CD4-positive, CD25-positive, alpha-beta regulatory T cell (primary cell): Measurements from ENCODE around the gene DCP1B. TPM values are rescaled to one million over a fixed set of nuclear protein-coding genes. Genes with fewer than 3 reads are reported as not detected.

ENCODE experiments used
- ATAC-seq, 2 donors: fragments of 150-1000 bp; cut with Tn5 transposase; one replicate each; pipeline ENCODE4 v1.10.0; 2021; ENCODE audit warnings: low read depth in 2 of 2, moderate number of reproducible peaks in 2 of 2, moderate library complexity in 1 of 2
- DNase-seq, 3 donors: peaks; one replicate each; pipeline versions ENCODE4 v3.0.0 to v3.0.0-alpha.2; 2012 to 2022; ENCODE audit warnings: mixed read lengths in 1 of 3
- H3K27ac ChIP-seq: one replicate; pipeline ENCODE4 v1.7.0; 2013; ENCODE audit warnings: mild to moderate bottlenecking, low read length; ENCODE audit not compliant: insufficient read depth, poor library complexity, severe bottlenecking
- H3K27me3 ChIP-seq: one replicate; pipeline ENCODE4 v1.7.0; 2013; ENCODE audit warnings: low read length; ENCODE audit not compliant: control insufficient read depth, insufficient read depth
- H3K36me3 ChIP-seq: one replicate; pipeline ENCODE4 v1.7.0; 2013; ENCODE audit warnings: mild to moderate bottlenecking, low read length, moderate library complexity; ENCODE audit not compliant: control insufficient read depth, insufficient read depth
- H3K4me1 ChIP-seq: 2 replicates; pipeline ENCODE4 v1.7.0; 2013; ENCODE audit warnings: mild to moderate bottlenecking, low read length; ENCODE audit not compliant: insufficient read depth, control insufficient read depth, poor library complexity, severe bottlenecking
- H3K4me3 ChIP-seq: one replicate; pipeline ENCODE4 v1.7.0; 2013; ENCODE audit warnings: low read depth, mild to moderate bottlenecking, low read length, moderate library complexity
- H3K9me3 ChIP-seq, 2 experiments: 1 replicate in 1 of 2; 2 replicates in 1 of 2; pipeline ENCODE4 v1.7.0; 2013; ENCODE audit warnings: low read length in 2 of 2, mild to moderate bottlenecking in 1 of 2, moderate library complexity in 1 of 2; ENCODE audit not compliant: control insufficient read depth in 2 of 2
- H3K27ac Mint-ChIP-seq, 3 donors: one replicate each; pipeline ENCODE4 v1.8.0; 2020 to 2022; ENCODE audit warnings: mild to moderate bottlenecking in 3 of 3, mixed read lengths in 3 of 3, moderate library complexity in 2 of 3
- H3K27me3 Mint-ChIP-seq: one replicate; pipeline ENCODE4 v1.8.0; 2022; ENCODE audit warnings: mild to moderate bottlenecking, mixed read lengths
- H3K36me3 Mint-ChIP-seq: one replicate; pipeline ENCODE4 v1.8.0; 2020; ENCODE audit warnings: mixed read lengths
- H3K4me1 Mint-ChIP-seq, 4 donors: one replicate each; pipeline ENCODE4 v1.8.0; 2020 to 2022; ENCODE audit warnings: mixed read lengths in 4 of 4, mild to moderate bottlenecking in 1 of 4
- H3K4me3 Mint-ChIP-seq, 4 donors: one replicate each; pipeline ENCODE4 v1.8.0; 2020 to 2022; ENCODE audit warnings: mild to moderate bottlenecking in 4 of 4, mixed read lengths in 4 of 4, moderate library complexity in 3 of 4
- H3K9me3 Mint-ChIP-seq, 7 donors: one replicate each; pipeline ENCODE4 v1.8.0; 2020 to 2022; ENCODE audit warnings: mixed read lengths in 7 of 7, mild to moderate bottlenecking in 3 of 7, moderate library complexity in 2 of 7
- polyA plus RNA-seq, 4 donors: library from polyadenylated mRNA; unstranded; fragments of 300-500 nt; fragmentation: Illumina TruSeq; gene quantifications; one replicate each; pipeline ENCODE4 v1.2.3, GENCODE V29; 2021
- total RNA-seq: library from RNA; stranded (reverse); gene quantifications from one replicate; pipeline ENCODE4 v1.2.3, GENCODE V29; 2022

DCP1B gene
- total and polyA plus RNA-seq, 5 donors from 2014 or later: 23.9 to 56.8 (median 35.6) TPM

DNA sequence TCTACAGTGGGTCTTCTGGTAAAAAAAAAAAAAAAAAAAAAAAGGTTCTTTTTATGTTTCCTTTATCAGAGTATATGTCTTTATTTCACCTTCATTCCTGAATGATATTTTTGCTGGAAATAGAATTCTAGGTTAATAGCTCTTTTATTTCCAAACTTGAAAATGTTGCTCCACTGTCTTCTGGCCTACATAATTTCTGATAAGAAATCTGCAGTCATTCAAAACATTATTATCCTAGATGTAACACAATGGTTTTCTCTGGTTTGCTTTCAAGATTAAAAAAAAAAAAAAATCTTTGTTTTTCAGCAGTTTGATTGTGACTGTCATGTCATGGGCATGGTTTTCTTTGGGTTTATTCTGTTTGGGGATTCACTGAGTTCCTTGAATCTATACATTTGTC is 19.5 kb downstream of the DCP1B start:
- no peak overlapping the region for H3K4me3 ChIP-seq
- Mint-ChIP-seq H3K4me1 (peaks cover 12 to 32% (median 27%) of the 10 kb centered on the region in 4 donors), H3K27ac (peak overlapping the region in 1 of 3 donors; percentile 18), H3K36me3 (peaks cover 57% of the 10 kb centered on the region), H3K4me3 (no peak overlapping the region), H3K27me3 (no peaks in the 10 kb centered on the region), H3K9me3 (peaks cover 0 to 22% (median 4%) of the 10 kb centered on the region in 7 donors)
- no peaks in the 10 kb centered on the region for H3K27me3 ChIP-seq
- no peaks in the 10 kb centered on the region for H3K4me1 ChIP-seq
- ATAC-seq (no peak), DNase-seq (no peak)
- H3K27ac ChIP-seq: no peak overlapping the region
- peaks cover 9 to 20% of the 10 kb centered on the region in 2 experiments for H3K9me3 ChIP-seq
- peaks cover 43% of the 10 kb centered on the region for H3K36me3 ChIP-seq

DNA sequence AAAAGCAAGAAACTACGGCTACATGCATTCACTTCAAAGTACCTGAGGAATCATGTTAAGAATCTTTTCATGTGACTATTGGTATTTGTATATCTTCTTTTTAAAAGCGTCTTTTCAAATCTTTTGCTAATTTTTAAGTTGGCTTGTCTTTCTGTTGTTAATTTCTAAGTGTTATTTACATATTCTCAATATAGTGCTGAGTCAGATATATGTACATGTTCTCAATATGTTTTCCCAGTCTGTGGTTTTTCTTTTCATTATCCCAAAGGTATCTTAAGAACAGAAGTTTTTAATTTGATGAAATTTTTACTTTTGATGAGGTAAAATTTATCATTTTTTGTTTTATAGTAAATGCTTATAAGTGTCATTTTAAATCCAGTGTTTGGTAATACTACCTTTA is 24.0 kb downstream of the DCP1B start:
- Histone ChIP-seq H3K27ac (no peak overlapping the region), H3K36me3 (peaks cover 7% of the 10 kb centered on the region), H3K9me3 (peaks cover 6 to 10% of the 10 kb centered on the region in 2 experiments), H3K4me3 (no peak overlapping the region), H3K4me1 (no peaks in the 10 kb centered on the region), H3K27me3 (no peaks in the 10 kb centered on the region)
- H3K27ac Mint-ChIP-seq: no peak overlapping the region
- H3K27me3 Mint-ChIP-seq: no peaks in the 10 kb centered on the region
- H3K9me3 Mint-ChIP-seq: peaks cover 0 to 14% (median 3%) of the 10 kb centered on the region in 7 donors
- H3K4me3 Mint-ChIP-seq: no peak overlapping the region
- ATAC-seq: no peak
- H3K4me1 Mint-ChIP-seq: peaks cover 20 to 43% (median 39%) of the 10 kb centered on the region in 4 donors
- no peak for DNase-seq
- H3K36me3 Mint-ChIP-seq: peaks cover 32% of the 10 kb centered on the region

DNA sequence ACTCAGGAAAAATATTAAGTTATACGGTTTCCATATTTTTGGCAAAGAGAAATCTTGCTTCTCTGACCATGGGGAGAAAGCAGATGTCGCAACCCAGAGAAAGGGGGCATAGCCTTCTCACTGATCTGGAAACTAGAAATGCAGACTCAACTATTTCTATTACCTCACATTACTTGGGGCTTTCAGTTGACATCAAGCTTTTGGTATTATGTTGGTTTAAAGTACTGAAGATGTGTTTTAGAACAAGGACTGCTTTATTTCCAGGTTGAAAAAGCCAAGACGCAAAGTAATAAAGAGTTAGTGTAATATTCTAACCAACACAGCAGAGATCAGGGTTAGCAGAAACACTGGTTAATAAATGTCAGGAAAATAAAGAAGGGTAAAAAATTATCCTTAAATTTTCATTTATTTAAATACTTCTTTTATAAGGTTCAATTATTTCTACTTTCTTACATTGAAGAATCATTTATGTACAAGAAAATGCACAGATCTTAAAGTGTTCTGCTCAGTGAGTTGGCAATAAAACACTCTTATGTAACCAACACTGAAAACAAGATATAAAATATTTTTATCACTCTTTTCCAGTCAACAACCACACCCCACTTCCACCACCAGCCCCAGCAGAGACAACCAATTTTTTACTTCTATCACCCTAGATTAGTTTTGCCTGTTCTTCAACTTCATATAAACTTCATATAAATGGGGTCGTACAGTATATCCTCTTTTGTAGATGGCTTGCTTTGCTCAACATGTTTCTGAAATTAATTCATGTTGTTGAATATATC is 26.0 kb downstream of the DCP1B start:
- no peaks in the 10 kb centered on the region for H3K9me3 ChIP-seq
- H3K36me3 Mint-ChIP-seq: peaks cover 22% of the 10 kb centered on the region
- peaks cover 2% of the 10 kb centered on the region for H3K36me3 ChIP-seq
- peak overlapping the region in 2 of 3 donors; percentile 14 to 73 for H3K27ac Mint-ChIP-seq
- ATAC-seq (no peak), DNase-seq (no peak)
- peak overlapping the region; percentile 9 for H3K27ac ChIP-seq
- H3K4me1 Mint-ChIP-seq: peaks cover 27 to 36% (median 31%) of the 10 kb centered on the region in 4 donors
- no peaks in the 10 kb centered on the region for H3K4me1 ChIP-seq
- H3K4me3 Mint-ChIP-seq: no peak overlapping the region
- no peaks in the 10 kb centered on the region for H3K27me3 Mint-ChIP-seq
- peaks cover 0 to 2% (median 0%) of the 10 kb centered on the region in 7 donors for H3K9me3 Mint-ChIP-seq
- H3K4me3 ChIP-seq: no peak overlapping the region
- H3K27me3 ChIP-seq: no peaks in the 10 kb centered on the region

DNA sequence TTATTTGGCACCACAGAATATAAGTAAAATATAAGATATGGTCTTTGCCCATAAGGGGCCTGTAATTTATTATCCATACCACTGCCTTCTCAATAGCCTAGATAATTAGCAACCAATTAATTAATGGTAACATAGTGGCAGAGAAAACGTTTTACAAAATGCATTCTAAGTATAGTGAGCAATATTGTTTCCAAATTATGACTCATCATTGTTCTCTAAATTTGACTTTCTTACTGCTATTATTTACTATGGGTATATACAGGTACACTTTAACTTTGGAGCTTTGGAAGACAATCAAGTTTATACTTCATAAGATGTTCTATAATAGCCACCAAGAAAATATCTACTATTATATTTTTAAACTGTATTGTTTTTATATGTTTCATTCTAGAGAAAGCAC is 26.7 kb downstream of the DCP1B start:
- no peak for ATAC-seq
- no peak overlapping the region for H3K27ac Mint-ChIP-seq

DNA sequence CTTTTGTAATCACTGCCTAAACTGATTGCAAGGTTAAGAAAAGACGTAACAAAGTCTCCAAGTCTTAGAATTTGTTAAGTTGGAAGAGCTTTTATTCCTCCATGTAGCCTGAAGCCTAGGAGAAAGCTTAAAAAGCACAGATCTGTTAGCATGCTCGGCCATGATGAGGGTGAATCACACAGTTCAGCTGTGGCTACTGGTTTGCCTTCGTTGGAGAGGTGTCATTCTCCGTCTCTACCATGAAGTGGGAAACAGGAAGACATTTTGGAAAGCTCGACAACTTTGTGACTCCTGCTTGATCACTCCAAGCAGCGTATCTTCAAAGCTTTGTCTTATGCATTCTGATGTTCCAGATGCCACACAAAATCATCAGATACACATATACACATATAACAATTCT is 27.1 kb downstream of the DCP1B start:
- Mint-ChIP-seq H3K4me3 (no peak overlapping the region), H3K9me3 (peaks cover 0 to 2% (median 0%) of the 10 kb centered on the region in 7 donors), H3K36me3 (peaks cover 14% of the 10 kb centered on the region), H3K27me3 (no peaks in the 10 kb centered on the region), H3K4me1 (peaks cover 23 to 29% (median 28%) of the 10 kb centered on the region in 4 donors), H3K27ac (no peak overlapping the region)
- H3K4me3 ChIP-seq: no peak overlapping the region
- no peaks in the 10 kb centered on the region for H3K4me1 ChIP-seq
- no peak for DNase-seq
- no peaks in the 10 kb centered on the region for H3K9me3 ChIP-seq
- no peak for ATAC-seq
- H3K27me3 ChIP-seq: no peaks in the 10 kb centered on the region
- peaks cover 5% of the 10 kb centered on the region for H3K36me3 ChIP-seq
- no peak overlapping the region for H3K27ac ChIP-seq

More for the DNA sequence above, 26.7 kb downstream of the DCP1B start:
- Histone ChIP-seq H3K4me3 (no peak overlapping the region), H3K36me3 (peaks cover 4% of the 10 kb centered on the region), H3K27me3 (no peaks in the 10 kb centered on the region), H3K9me3 (no peaks in the 10 kb centered on the region), H3K27ac (peak overlapping the region; percentile 9), H3K4me1 (no peaks in the 10 kb centered on the region)
- H3K9me3 Mint-ChIP-seq: peaks cover 0 to 2% (median 0%) of the 10 kb centered on the region in 7 donors
- H3K4me3 Mint-ChIP-seq: no peak overlapping the region
- H3K27me3 Mint-ChIP-seq: no peaks in the 10 kb centered on the region
- DNase-seq: no peak
- peaks cover 17% of the 10 kb centered on the region for H3K36me3 Mint-ChIP-seq
- H3K4me1 Mint-ChIP-seq: peaks cover 23 to 30% (median 27%) of the 10 kb centered on the region in 4 donors

DNA sequence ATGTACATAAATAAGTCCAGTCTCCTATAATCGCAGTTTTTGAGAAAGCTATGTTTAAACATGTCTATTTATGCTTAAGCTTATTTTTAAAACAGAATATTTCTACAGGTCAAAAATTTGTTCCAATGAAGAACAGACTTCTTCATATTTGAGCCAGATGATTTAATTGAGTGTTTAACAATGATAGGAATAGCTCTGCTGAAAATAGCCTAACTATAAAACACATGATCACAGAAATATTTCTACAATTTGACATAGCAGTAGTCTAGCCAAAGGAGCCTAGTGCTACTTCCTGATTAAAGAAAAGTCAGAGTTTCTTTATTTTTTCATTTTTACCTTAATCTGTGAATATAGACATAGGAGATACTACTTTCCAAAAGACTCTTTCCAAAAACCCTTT is 29.4 kb downstream of the DCP1B start:
- Histone ChIP-seq H3K27ac (no peak overlapping the region), H3K27me3 (no peaks in the 10 kb centered on the region), H3K9me3 (no peaks in the 10 kb centered on the region), H3K4me3 (no peak overlapping the region), H3K36me3 (peaks cover 4% of the 10 kb centered on the region), H3K4me1 (no peaks in the 10 kb centered on the region)
- ATAC-seq (no peak), DNase-seq (no peak)
- no peak overlapping the region for H3K27ac Mint-ChIP-seq
- no peaks in the 10 kb centered on the region for H3K27me3 Mint-ChIP-seq
- peaks cover 19 to 38% (median 23%) of the 10 kb centered on the region in 4 donors for H3K4me1 Mint-ChIP-seq
- peaks cover 0 to 2% (median 0%) of the 10 kb centered on the region in 7 donors for H3K9me3 Mint-ChIP-seq
- no peak overlapping the region for H3K4me3 Mint-ChIP-seq
- peaks cover 19% of the 10 kb centered on the region for H3K36me3 Mint-ChIP-seq

DNA sequence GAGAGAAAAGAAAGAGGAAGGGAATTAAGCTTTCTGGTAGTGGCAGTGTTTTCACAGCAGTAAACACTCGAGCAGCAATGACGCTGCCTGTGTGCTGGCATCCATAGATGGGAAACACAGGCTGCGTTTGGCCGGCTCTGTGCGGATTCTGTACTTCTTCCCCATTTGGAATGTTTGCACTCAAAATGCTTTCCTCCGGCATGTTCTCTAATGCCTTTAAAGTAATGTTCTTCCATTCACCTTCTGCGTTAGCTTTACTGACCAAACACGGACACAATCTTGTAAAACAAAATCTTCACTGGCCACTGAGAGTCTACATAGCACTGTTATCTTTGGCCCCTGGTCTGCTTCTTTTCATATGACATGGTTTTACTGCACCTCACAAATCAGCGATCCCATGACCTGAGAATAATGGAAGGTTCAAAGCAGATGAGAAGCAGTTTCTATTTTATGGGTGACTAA is 31.4 kb downstream of the DCP1B start:
- no peak overlapping the region for H3K27ac ChIP-seq
- Mint-ChIP-seq H3K27me3 (no peaks in the 10 kb centered on the region), H3K27ac (no peak overlapping the region), H3K4me3 (no peak overlapping the region), H3K36me3 (peaks cover 14% of the 10 kb centered on the region), H3K9me3 (no peaks in the 10 kb centered on the region), H3K4me1 (peaks cover 17 to 43% (median 24%) of the 10 kb centered on the region in 4 donors)
- no peaks in the 10 kb centered on the region for H3K4me1 ChIP-seq
- DNase-seq (no peak), ATAC-seq (no peak)
- H3K4me3 ChIP-seq: no peak overlapping the region
- H3K27me3 ChIP-seq: no peaks in the 10 kb centered on the region
- H3K9me3 ChIP-seq: no peaks in the 10 kb centered on the region
- peaks cover 3% of the 10 kb centered on the region for H3K36me3 ChIP-seq
